ENCODE results near the gene HEXIM1.

GRCh38 chr17:45177563-45177962 is 29.3 kb downstream of the HEXIM1 start:
- TF ChIP-seq CTCF (IDR thresholded peaks at IDR 0.05): no peak
- no peak for TF ChIP-seq POLR2A (IDR thresholded peaks at IDR 0.05)

Data from upper lobe of left lung (tissue), 4 donors.